ACHN (cell line): ENCODE measurements around the gene CYP2C18.
"Not testable (repeated sequence)": the region's sequence is repeated elsewhere in the genome, so short reads cannot be mapped to it uniquely, and the experiment has no call there.

Source experiments
- DNase-seq: peaks from one replicate; pipeline ENCODE4 v3.0.0-alpha.2; 2015
- in situ Hi-C: cut with HindIII; loops from 2 replicates; pipeline ENCODE4 v1.10.0; 2017; ENCODE audit warnings: low sequenced_read_pairs, low pct_ligation_motif_present, low pct_unique_long_range_greater_than_20kb

CYP2C18 gene

DNA sequence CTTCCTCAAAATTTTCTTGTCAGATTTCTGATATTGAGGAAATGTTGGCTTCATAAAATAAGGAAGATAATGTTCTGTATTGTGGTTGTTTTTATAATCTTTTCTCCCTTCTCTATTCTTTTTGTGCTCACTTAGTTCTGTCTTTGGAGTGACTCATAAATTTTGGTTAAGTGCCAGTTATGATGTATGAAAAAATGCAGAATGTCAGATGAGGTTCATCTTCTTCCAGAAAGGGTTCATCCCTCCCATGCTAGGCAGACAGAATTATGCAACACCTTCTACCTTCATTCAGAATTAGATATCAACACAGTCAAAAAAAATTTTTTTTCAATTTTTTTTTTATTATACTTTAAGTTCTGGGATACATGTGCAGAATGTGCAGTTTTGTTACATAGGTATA, 42.3 kb downstream of the CYP2C18 start:
- in situ Hi-C loops: no loop called here
- no peak for DNase-seq

DNA sequence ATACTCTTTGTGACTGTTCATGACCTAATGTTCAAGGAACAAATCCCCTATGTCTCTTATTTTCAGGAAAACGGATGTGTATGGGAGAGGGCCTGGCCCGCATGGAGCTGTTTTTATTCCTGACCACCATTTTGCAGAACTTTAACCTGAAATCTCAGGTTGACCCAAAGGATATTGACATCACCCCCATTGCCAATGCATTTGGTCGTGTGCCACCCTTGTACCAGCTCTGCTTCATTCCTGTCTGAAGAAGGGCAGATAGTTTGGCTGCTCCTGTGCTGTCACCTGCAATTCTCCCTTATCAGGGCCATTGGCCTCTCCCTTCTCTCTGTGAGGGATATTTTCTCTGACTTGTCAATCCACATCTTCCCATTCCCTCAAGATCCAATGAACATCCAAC, 51.7 kb downstream of the CYP2C18 start:
- in situ Hi-C loops: no loop called here
- no peak for DNase-seq

DNA sequence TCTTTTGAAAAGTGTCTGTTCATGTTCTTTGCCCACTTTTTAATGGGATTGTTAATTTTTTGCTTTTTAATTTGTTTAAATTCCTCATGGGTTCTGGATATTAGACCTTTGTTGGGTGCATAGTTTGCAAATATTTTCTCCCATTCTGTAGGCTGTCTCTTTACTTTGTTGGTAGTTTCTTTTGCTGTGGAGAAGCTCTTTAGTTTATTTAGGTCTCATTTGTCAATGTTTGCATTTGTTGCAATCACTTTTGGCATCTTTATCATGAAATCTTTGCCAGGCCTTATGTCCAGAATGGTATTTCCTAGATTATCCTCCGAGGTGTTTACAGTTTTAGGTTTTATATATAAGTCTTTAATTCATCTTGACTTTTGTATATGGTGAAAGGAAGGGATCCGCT, 55.1 kb downstream of the CYP2C18 start:
- in situ Hi-C loops: no loop called here
- no peak for DNase-seq

DNA sequence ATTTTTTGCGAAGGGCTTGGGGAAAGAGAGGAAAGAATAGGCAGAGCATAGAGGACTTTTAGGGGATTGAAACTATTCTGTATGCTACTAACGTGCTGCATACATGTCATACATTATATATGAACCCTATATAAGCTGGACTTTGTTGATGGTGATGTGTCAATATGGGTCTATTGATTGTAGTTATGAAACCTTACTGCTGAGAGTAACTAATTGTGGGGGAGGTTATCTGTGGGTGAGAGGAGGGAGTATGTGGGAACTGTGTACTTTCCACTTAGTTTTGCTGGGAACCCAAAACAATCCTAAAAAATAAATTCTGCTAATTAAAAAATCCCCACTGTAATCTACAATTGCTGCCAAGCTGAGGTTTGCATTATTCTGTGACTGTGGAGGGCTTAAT, 63.6 kb downstream of the CYP2C18 start:
- no peak for DNase-seq
- in situ Hi-C loops: no loop called here

DNA sequence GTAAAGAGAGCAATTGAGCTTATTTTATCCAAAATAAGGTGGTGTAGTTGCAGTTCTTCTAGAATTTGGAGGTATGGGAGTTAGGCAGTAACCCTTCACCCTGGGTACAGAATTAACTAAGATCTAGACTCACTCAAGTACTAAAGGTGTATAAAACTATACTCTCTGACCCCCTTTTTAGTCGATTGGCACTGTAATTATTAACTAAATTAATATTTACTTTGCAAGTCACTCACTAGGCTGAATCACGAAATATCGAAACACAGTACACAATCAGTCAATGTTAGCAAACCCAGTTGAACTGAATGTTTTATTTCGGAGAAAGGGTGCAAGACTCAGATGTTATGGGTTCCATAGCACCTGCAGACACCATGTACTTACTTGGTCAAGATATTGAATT, 64.3 kb downstream of the CYP2C18 start:
- in situ Hi-C loops: no loop called here
- no peak for DNase-seq

DNA sequence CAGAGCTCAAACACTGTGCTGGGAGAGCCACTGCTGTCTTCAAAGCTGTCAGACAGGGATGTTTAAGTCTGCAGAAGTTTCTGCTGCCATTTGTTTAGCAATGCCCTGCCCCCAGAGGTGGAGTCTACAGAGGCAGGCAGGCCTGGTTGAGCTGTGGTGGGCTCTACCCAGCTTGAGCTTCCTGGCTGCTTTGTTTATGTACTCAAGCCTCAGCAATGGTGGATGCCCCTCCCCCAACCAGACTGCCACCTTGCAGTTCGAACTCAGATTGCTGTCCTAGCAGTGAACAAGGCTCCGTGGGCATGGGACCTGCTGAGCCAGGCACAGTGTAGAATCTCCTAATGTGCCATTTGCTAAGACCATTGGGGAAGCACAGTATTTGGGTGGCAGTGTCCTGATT, 74.4 kb downstream of the CYP2C18 start:
- in situ Hi-C loops: no loop called here
- no peak for DNase-seq

DNA sequence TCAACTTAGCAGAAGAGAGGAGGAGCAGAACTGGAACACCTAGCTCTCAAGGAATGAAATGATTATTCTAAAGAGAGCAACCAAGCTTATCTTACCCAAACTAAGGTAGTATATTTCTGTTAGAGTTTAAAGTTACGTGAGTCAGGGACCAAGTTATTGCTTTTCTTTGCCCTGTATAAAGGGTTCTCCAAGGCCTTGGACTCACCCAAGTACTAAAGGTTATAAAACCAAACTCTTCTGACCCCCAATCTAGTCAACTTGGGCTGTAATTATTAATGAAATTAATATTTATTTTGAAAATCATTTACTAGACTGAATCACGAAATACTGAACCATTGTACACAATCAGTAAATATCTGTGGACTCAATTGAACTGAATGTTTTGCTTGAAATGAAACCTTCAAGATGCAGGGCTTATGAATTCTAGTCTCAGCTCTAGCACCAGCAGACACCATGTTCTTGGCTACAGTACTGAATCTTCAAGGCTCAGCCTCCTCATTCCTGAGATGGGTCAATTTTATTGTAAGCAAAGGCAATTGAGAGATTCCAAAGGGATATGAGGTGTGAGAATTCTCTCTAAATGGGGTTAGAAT, 77.2 kb downstream of the CYP2C18 start:
- no peak for DNase-seq
- in situ Hi-C loops: no loop called here

DNA sequence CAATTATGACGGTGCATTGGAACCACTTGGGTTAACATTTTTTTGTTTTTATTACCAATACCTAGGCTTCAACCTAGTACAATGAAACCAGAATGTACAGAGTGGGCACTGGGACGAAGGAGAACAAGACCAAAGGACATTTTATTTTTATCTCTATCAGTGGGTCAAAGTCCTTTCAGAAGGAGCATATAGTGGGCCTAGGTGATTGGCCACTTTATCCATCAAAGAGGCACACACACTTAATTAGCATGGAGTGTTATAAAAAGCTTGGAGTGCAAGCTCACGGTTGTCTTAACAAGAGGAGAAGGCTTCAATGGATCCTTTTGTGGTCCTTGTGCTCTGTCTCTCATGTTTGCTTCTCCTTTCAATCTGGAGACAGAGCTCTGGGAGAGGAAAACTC, 78.9 kb downstream of the CYP2C18 start, which contains the start of gene CYP2C19:
Gene CYP2C19 (plus strand): TSS at position 289 of the 400 bp plus-strand sequence. CDS start 25 bp downstream, at position 314.
- in situ Hi-C loops: no loop called here
- DNase-seq: no peak

DNA sequence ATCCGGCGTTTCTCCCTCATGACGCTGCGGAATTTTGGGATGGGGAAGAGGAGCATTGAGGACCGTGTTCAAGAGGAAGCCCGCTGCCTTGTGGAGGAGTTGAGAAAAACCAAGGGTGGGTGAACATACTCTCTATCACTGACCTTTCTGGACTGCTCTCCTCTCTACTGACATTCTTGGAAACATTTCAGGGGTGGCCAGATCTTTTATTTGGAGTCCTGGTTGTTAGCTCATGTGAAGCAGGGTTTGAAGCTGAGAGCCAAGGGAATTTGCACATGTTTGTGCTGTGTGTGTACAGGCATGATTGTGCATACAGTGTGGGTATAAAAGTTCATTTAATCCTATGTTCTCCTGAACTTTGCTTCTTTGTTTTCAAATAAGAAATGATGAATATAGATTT, 91.9 kb downstream of the CYP2C18 start:
- in situ Hi-C loops, DNase-seq: not testable (repeated sequence)

DNA sequence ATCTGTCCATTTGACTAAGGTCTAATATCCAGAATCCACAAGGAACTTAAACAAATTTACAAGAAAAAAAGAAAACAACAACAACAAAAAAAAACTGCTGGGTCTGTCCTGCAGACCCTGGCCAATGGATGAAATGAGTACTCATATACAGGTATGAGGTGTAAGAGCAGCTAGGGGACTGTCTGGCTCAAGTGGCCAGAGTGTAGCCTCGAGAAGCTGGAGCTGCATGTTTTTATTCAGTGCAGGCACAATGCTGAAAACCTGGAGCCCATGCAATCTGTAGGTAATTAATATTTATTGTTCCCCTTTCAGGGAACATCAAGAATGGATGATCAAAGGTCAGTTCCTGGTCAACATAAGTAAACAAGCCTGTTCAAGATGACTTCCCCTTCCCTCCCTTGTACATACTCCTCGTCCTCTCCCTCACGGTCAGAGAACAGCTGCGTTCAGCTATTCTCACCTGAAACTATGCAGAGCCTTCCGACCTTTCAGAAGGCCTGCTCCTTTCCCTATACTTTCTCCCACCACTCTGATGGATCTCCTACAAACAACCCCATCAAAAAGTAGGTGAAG, 94.4 kb downstream of the CYP2C18 start:
- no peak for DNase-seq
- in situ Hi-C loops: no loop called here

DNA sequence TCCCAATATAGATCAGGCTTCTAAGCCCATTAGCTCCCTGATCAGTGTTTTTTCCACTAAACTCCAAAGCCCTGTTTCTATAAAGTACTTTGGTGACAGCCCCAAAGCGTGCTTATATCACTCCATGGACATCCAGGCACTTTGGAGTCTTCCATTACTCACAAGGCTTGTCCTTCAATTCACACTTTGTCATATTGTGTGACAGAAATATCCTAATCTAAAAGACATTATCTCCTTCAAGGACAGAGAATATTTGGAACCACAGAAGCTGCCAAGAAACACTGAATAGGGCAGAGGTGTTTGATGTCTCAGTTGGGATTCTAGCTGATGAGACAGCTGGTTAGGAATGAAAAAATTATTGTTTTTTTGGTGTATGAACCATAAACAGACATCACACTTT, 97.3 kb downstream of the CYP2C18 start:
- in situ Hi-C loops: no loop called here
- no peak for DNase-seq

DNA sequence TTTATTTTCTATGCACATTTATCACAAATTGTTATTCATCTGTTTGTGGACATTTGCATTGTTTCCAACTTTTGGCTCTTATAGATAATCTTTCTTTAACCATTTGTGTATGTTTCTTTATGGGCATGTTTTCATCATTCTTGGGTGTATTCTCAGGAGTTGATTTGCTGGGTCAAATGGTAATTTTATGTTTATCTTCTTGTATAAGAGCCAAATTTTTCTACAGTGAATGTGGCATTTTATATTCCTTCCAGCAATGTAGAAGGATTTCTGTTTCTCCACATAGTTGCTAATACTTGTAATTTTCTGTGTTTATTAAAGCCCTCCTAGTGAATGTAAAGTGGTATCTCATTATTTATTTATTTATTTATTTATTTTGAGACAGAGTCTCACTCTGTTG, 100.7 kb downstream of the CYP2C18 start:
- in situ Hi-C loops: no loop called here
- no peak for DNase-seq

DNA sequence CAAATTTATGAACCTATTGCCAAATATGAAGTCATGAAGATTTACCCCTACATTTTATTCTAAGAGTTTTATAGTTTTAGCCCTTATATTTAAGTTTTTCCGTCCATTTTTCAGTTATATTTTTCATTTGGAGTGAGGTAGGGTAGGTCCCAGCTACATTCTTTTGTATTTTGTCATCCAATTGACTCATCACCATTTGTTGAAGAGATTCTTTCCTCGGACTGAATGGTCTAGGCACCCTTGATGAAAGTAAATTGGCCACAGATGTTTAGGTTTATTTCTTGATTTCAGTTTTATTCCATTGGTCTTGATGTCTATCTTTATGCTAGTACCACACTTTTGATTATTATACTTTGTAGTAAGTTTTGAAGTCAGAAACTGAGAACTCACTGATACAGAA, 101.7 kb downstream of the CYP2C18 start:
- no peak for DNase-seq
- in situ Hi-C loops: no loop called here
